Fibroblast of villous mesenchyme (primary cell): ENCODE data around the gene TBCE. TPM values are rescaled to one million over a fixed set of nuclear protein-coding genes. Genes with fewer than 3 reads are reported as not detected.

ENCODE experiments used
- DNase-seq: peaks from one replicate; pipeline ENCODE4 v3.0.0-alpha.2; 2010; ENCODE audit warnings: low read depth
- H3K4me3 ChIP-seq: 2 replicates; pipeline ENCODE4 v1.5.1; 2011; ENCODE audit warnings: low read depth, mild to moderate bottlenecking, low read length
- CTCF ChIP-seq: IDR thresholded peaks from 2 replicates; pipeline ENCODE4 v1.5.1; 2012; ENCODE audit warnings: low read depth, mild to moderate bottlenecking, low read length; ENCODE audit not compliant: insufficient read depth
- total RNA-seq: library from RNA; depleted of rRNA; stranded (reverse); fragments of >200 nt; gene quantifications from 2 replicates; pipeline ENCODE4 v1.2.3, GENCODE V29; 2012

Gene TBCE
- total RNA-seq, 1 donor, result 28.5 TPM

- DNase-seq, result peak; percentile 27
- no peak for TF ChIP-seq CTCF
- H3K4me3 ChIP-seq, result peak overlapping the region; percentile 98
Measured at GRCh38 chr1:235326719-235327558, 40.3 kb upstream of the TBCE start.

GRCh38 chr1:235327559-235328270 lies 39.5 kb upstream of the TBCE start, which contains the start of gene ARID4B:
Gene ARID4B, minus strand, starts transcription at chr1:235328179. Its CDS starts 1,260 bp downstream, at chr1:235326919.
- peak within 1 kb of the TSS; percentile 98 for H3K4me3 ChIP-seq
- TF ChIP-seq CTCF, result no peak
- no peak for DNase-seq

GRCh38 chr1:235328271-235329138 lies 38.7 kb upstream of the TBCE start, which contains the start of gene GGPS1:
Gene GGPS1, plus strand, starts transcription at chr1:235328570. Its CDS starts 6,695 bp downstream, at chr1:235335265.
- H3K4me3 ChIP-seq, result peak within 1 kb of the TSS; percentile 98
- peak; percentile 100 for DNase-seq
- no peak for TF ChIP-seq CTCF

- DNase-seq, result peak; percentile 66
- H3K4me3 ChIP-seq, result peak overlapping the region; percentile 85
- TF ChIP-seq CTCF, result no peak
Measured at GRCh38 chr1:235329139-235329902, 37.9 kb upstream of the TBCE start.

GRCh38 chr1:235330918-235331285 lies 36.3 kb upstream of the TBCE start:
- no peak for DNase-seq
- peak overlapping the region; percentile 85 for H3K4me3 ChIP-seq

More at GRCh38 chr1:235330918-235331285, 36.3 kb upstream of the TBCE start:
- no peak for TF ChIP-seq CTCF
